Measurements from ENCODE around the gene TMEM178B.

Gene TMEM178B

GRCh38 chr7:141290973-141291372 is 217.1 kb downstream of the TMEM178B start:
- H3K4me3 ChIP-seq (ENCODE audit: control insufficient read depth, low read depth, low read length): no peak overlapping the region
- no peak for TF ChIP-seq CTCF (IDR thresholded peaks at IDR 0.05; ENCODE audit: control insufficient read depth, insufficient read depth, low read depth, low read length, missing control alignments)
- DNase-seq (ENCODE audit: low read depth): no peak

DNA sequence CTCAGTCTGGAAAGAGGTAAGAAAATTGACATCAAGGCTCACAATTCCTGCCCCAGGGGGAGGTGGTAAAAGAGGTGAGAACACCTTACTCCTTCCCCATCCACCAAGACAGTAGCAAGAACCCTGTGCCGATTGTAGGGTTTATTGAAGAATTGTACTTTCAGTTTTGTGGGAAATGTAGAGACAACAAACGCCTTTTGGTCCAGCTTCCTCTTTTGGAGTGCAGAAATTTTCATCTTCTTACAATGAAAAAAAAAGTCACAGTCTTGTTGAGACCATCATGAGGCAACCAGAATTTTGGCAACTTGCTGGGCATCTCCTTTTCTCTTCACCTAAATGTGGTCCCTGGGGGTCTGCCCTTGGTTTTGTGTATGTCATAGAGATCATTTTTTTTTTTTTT is 217.7 kb downstream of the TMEM178B start:
- no peak for TF ChIP-seq CTCF (IDR thresholded peaks at IDR 0.05; ENCODE audit: control insufficient read depth, insufficient read depth, low read depth, low read length, missing control alignments)
- DNase-seq (ENCODE audit: low read depth): no peak
- H3K4me3 ChIP-seq (ENCODE audit: control insufficient read depth, low read depth, low read length): no peak overlapping the region

DNA sequence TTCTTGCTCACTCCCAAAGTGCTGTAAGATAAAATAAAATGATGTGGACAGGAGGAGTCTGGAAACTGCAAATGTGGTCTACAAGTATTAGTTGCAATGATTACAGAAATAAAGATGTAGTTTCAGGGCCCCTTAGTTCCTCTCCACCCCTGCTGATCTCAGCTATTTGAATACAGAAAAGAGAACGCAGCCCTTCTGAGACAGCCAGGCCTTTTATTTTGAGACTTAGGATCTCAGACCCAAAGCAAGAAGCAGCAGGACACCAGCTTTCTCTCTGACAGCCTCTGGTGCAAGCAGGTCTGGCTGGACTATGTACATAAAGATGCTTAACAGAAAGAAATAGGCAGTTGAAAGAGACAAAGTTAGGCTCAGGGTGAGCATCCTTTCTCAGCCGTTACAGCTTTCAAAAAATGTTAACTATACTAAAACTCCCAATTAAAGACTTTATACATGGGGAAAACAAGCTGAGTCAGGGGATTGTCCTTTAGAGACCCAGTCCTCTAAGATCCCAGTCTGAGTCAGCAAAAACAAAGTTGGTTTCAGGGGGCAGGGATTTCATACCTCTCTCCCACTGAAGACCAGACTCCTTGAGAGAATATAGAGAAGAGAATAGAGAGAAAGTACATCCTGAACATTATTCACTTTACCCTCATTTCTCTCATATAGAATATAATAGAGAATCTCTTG is 220.4 kb downstream of the TMEM178B start:
- DNase-seq (ENCODE audit: low read depth): no peak
- H3K4me3 ChIP-seq (ENCODE audit: control insufficient read depth, low read depth, low read length): no peak overlapping the region
- TF ChIP-seq CTCF (IDR thresholded peaks at IDR 0.05; ENCODE audit: control insufficient read depth, insufficient read depth, low read depth, low read length, missing control alignments): no peak

DNA sequence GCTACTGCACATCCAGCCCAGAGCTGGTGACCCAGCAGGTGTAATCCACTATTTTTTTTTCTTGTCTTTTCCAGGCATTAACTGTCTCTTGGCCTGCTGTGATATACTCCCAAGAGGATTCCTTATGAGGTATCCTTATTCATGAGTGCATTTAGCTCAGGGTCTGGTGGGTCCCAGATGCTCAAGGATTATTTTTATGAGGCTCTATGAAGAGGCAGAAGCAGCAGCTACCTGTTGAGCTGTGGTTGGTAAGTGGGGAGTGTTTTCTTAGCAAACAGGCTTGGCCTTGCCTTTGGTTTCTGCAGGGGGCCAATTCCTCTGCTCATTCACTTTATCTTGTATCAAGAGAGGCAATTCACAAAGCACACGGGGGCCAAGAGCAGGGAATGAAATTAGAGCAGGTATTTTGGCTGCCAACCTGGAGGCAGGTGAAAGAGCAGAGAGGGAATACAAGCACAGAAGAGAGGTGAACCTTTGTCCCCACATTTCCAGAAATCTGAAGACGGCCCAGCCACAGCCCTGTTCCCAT is 221.6 kb downstream of the TMEM178B start:
- no peak overlapping the region for H3K4me3 ChIP-seq (ENCODE audit: control insufficient read depth, low read depth, low read length)
- no peak for DNase-seq (ENCODE audit: low read depth)
- TF ChIP-seq CTCF (IDR thresholded peaks at IDR 0.05; ENCODE audit: control insufficient read depth, insufficient read depth, low read depth, low read length, missing control alignments): no peak

GRCh38 chr7:141300816-141301215 is 227.0 kb downstream of the TMEM178B start:
- no peak for DNase-seq (ENCODE audit: low read depth)
- TF ChIP-seq CTCF (IDR thresholded peaks at IDR 0.05; ENCODE audit: control insufficient read depth, insufficient read depth, low read depth, low read length, missing control alignments): no peak
- no peak overlapping the region for H3K4me3 ChIP-seq (ENCODE audit: control insufficient read depth, low read depth, low read length)

DNA sequence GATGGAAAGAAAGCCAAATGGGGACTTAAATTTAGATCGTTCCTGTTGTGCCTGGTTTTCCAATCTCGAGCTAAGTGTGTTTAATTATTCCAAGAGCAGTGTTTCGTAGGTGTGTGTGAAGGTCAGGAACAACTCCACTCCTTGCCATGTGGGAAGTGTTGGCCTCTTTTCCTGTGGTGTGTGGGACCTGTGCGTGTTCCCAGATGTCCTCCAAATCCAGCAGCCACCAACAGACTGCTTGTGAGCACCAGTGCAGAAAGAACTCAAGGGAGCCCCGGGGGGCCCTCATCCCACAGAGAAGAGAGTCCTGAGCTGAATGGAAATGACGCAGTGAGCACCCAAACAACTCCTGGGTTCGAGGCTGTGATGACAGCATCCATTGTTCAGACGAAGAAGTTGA is 227.7 kb downstream of the TMEM178B start:
- no peak overlapping the region for H3K4me3 ChIP-seq (ENCODE audit: control insufficient read depth, low read depth, low read length)
- no peak for DNase-seq (ENCODE audit: low read depth)
- no peak for TF ChIP-seq CTCF (IDR thresholded peaks at IDR 0.05; ENCODE audit: control insufficient read depth, insufficient read depth, low read depth, low read length, missing control alignments)
